ENCODE data around the gene MOCS1.

MOCS1 gene

DNA sequence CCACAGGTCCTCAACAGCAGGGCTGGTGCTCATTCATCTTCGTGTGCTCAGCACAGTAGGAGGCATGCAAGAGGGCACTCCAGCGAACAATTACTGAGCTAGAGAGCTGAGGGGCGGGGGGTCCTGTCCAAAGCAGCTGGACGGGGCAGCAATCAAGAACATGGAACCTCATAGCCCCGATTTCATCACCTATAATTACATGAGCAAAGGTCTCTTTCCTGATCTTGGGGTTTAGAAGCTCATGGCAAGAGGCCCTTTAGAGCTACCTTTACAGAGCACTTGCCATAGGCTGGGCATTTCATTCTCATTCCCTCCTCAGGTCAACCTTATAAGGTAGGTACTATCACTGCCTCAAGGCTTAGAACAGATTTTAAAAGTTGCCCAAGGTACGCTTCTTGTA is 10.4 kb downstream of the MOCS1 start:
- no peak for TF ChIP-seq MYC (IDR thresholded peaks at IDR 0.05; ENCODE audit: low read depth, low read length)
- TF ChIP-seq, protein P1, sequence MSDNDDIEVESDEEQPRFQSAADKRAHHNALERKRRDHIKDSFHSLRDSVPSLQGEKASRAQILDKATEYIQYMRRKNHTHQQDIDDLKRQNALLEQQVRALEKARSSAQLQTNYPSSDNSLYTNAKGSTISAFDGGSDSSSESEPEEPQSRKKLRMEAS (IDR thresholded peaks at IDR 0.05; ENCODE audit: low read depth, low read length) = no peak
- TF ChIP-seq, protein P2, sequence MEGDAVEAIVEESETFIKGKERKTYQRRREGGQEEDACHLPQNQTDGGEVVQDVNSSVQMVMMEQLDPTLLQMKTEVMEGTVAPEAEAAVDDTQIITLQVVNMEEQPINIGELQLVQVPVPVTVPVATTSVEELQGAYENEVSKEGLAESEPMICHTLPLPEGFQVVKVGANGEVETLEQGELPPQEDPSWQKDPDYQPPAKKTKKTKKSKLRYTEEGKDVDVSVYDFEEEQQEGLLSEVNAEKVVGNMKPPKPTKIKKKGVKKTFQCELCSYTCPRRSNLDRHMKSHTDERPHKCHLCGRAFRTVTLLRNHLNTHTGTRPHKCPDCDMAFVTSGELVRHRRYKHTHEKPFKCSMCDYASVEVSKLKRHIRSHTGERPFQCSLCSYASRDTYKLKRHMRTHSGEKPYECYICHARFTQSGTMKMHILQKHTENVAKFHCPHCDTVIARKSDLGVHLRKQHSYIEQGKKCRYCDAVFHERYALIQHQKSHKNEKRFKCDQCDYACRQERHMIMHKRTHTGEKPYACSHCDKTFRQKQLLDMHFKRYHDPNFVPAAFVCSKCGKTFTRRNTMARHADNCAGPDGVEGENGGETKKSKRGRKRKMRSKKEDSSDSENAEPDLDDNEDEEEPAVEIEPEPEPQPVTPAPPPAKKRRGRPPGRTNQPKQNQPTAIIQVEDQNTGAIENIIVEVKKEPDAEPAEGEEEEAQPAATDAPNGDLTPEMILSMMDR (IDR thresholded peaks at IDR 0.05; ENCODE audit: low read depth, low read length) = no peak
- no peak for TF ChIP-seq POLR2A (IDR thresholded peaks at IDR 0.05; ENCODE audit: extremely low read depth, insufficient read length)
- DNase-seq (ENCODE audit: low read depth) = no peak
- H3K4me3 ChIP-seq (ENCODE audit: low read depth, low read length) = no peak overlapping the region

DNA sequence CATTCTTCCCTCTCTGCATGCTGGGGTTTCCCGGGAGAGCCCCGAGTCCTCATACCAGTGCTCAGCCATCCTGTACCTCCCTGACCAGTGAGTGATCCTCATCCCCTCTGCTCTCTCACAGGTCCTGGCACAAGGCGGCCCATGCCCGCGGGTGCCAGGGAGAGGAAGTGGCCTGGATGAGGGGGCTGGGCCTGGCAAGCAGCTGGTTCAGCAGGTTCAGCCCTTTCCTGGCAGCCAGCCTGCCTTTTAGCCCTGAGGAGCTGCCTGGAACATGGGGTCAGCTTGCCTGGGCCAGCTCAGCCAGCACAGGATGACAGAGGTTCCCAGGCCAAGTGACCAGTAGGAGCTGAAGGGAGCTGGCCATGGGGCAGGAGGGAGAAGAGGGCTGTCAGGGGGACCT is 10.9 kb downstream of the MOCS1 start:
- DNase-seq (ENCODE audit: low read depth) = no peak
- TF ChIP-seq MYC (IDR thresholded peaks at IDR 0.05; ENCODE audit: low read depth, low read length) = no peak
- TF ChIP-seq, protein P2 (IDR thresholded peaks at IDR 0.05; ENCODE audit: low read depth, low read length) = no peak
- TF ChIP-seq, protein P1 (IDR thresholded peaks at IDR 0.05; ENCODE audit: low read depth, low read length) = no peak
- no peak for TF ChIP-seq POLR2A (IDR thresholded peaks at IDR 0.05; ENCODE audit: extremely low read depth, insufficient read length)
- H3K4me3 ChIP-seq (ENCODE audit: low read depth, low read length) = no peak overlapping the region

DNA sequence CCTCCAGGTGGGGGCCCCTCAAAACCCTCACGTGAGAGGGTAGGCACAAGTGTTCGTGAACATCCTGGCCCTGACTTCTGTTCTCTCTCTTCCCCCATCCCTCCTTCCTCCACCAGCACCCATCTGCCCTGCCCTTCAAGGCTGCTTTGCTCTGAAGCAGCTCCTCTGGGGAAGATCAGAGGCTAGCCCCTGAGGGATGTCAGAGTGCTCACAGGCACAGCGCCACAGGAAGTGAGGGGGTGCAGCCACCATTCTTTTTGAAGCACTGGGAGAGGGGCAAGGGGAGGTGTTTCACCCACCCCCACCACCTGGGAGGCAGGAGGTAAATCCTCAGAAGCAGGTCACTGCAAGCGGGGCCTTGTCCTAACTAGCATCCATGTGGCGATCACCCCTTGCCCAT is 11.4 kb downstream of the MOCS1 start:
- no peak overlapping the region for H3K4me3 ChIP-seq (ENCODE audit: low read depth, low read length)
- no peak for DNase-seq (ENCODE audit: low read depth)
- TF ChIP-seq, protein P2 (IDR thresholded peaks at IDR 0.05; ENCODE audit: low read depth, low read length) = no peak
- TF ChIP-seq, protein P1 (IDR thresholded peaks at IDR 0.05; ENCODE audit: low read depth, low read length) = no peak
- no peak for TF ChIP-seq MYC (IDR thresholded peaks at IDR 0.05; ENCODE audit: low read depth, low read length)
- TF ChIP-seq POLR2A (IDR thresholded peaks at IDR 0.05; ENCODE audit: extremely low read depth, insufficient read length) = no peak

DNA sequence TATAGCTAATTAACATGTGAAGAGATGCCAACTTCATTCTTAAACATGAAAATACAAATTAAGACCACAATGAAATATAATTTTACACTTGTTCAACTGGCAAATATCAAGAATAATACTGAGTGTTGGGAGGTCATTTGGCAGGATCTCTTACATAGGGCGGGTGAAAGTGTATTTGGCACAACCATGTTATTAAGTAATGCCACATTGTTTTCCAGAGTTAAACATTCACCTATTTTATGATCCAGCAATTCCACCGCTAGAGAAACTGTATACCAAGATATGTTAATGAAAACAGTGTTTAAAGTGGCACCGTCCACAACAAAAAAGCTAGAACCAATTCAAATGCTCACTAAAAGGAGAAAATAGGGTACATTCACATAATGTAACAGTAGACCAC is 14.1 kb downstream of the MOCS1 start:
- H3K4me3 ChIP-seq (ENCODE audit: low read depth, low read length) = no peak overlapping the region
- TF ChIP-seq MYC (IDR thresholded peaks at IDR 0.05; ENCODE audit: low read depth, low read length) = no peak
- TF ChIP-seq, protein P2 (IDR thresholded peaks at IDR 0.05; ENCODE audit: low read depth, low read length) = no peak
- DNase-seq (ENCODE audit: low read depth) = no peak

DNA sequence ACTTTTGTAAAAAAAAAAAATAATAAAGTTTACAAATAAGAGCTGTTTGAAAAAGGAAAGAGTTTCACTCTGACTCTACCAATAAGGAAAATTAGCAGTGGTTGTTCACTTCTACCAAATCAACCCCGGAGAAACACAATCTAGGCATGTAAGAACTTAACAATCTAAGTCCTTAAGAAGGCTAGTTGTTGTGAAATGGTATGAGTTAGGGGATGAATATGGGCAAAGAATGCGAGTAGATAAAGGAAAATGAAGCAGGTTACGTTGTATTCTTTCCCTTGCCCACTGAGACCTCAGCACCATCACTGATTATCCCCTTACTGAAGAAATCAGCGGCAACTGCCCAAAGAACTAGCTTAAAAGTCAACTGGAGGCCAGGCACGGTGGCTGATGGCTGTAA is 15.4 kb downstream of the MOCS1 start:
- no peak for DNase-seq (ENCODE audit: low read depth)
- H3K4me3 ChIP-seq (ENCODE audit: low read depth, low read length) = no peak overlapping the region
- TF ChIP-seq, protein P1 (IDR thresholded peaks at IDR 0.05; ENCODE audit: low read depth, low read length) = no peak
- no peak for TF ChIP-seq MYC (IDR thresholded peaks at IDR 0.05; ENCODE audit: low read depth, low read length)
- no peak for TF ChIP-seq POLR2A (IDR thresholded peaks at IDR 0.05; ENCODE audit: extremely low read depth, insufficient read length)
- TF ChIP-seq, protein P2 (IDR thresholded peaks at IDR 0.05; ENCODE audit: low read depth, low read length) = no peak

DNA sequence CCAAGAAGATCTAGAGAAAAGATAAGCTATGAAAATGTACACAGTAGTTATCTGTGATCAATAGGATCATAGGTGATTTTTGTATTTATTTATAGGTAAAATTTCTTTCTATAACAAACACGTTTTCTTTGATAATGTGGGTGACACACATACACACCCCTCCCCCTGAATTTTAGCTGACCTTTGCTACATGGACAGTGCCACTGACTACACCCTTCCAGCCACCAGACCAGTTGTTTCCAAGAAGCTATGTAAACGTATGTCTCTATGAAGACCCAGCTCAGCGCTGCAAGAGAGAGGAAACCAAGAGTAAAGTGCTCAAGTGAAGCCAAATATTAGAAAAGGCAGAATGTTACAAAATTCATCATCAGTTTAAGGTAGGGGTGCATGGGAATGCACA is 16.3 kb downstream of the MOCS1 start:
- H3K4me3 ChIP-seq (ENCODE audit: low read depth, low read length) = no peak overlapping the region
- DNase-seq (ENCODE audit: low read depth) = no peak
- TF ChIP-seq POLR2A (IDR thresholded peaks at IDR 0.05; ENCODE audit: extremely low read depth, insufficient read length) (no peak), MYC (IDR thresholded peaks at IDR 0.05; ENCODE audit: low read depth, low read length) (no peak)
- TF ChIP-seq, protein P2 (IDR thresholded peaks at IDR 0.05; ENCODE audit: low read depth, low read length) = no peak
- TF ChIP-seq, protein P1 (IDR thresholded peaks at IDR 0.05; ENCODE audit: low read depth, low read length) = no peak

Data from NB4 (cell line).